SHP77 treated with DMSO at 0.1 percent for 48 hours (cell line): ENCODE measurements around the gene NPR2.

ENCODE experiments used
- DNase-seq: peaks from one replicate; lab custom pipeline; 2025; lab: John Stamatoyannopoulos, UW

Gene NPR2

GRCh38 chr9:35801328-35802128 is 10.1 kb downstream of the NPR2 start:
- DNase-seq, result no peak

- no peak for DNase-seq
These were observed 14.7 kb downstream of the NPR2 start for GRCh38 chr9:35806101-35806500.

GRCh38 chr9:35808433-35808832 is 17.0 kb downstream of the NPR2 start:
- no peak for DNase-seq

GRCh38 chr9:35810122-35810521 is 18.7 kb downstream of the NPR2 start:
- no peak for DNase-seq

- DNase-seq, result no peak
These were observed 20.1 kb downstream of the NPR2 start for GRCh38 chr9:35811381-35812024.

GRCh38 chr9:35812025-35812602 is 20.7 kb downstream of the NPR2 start, which contains the start of gene SPAG8:
TSS of gene SPAG8 (minus strand) at chr9:35812262. CDS start at chr9:35812147, 115 bp downstream.
- DNase-seq, result peak; percentile 70

GRCh38 chr9:35813434-35814105 is 22.2 kb downstream of the NPR2 start:
- DNase-seq, result no peak

- DNase-seq, result no peak
These were observed 22.9 kb downstream of the NPR2 start for GRCh38 chr9:35814106-35814840.

GRCh38 chr9:35814841-35815543 is 23.6 kb downstream of the NPR2 start, which contains the start of gene HINT2:
TSS of gene HINT2 (minus strand) at chr9:35815042. CDS start at chr9:35814979, 63 bp downstream.
- peak; percentile 91 for DNase-seq

- no peak for DNase-seq
These were observed 25.3 kb downstream of the NPR2 start for GRCh38 chr9:35816708-35817107.

GRCh38 chr9:35818341-35818740 is 26.9 kb downstream of the NPR2 start:
- DNase-seq, result no peak

GRCh38 chr9:35820076-35820475 is 28.7 kb downstream of the NPR2 start:
- DNase-seq, result no peak

GRCh38 chr9:35822926-35823325 is 31.5 kb downstream of the NPR2 start:
- no peak for DNase-seq

- no peak for DNase-seq
These were observed 34.8 kb downstream of the NPR2 start for GRCh38 chr9:35826071-35826701.

- DNase-seq, result no peak
These were observed 36.1 kb downstream of the NPR2 start for GRCh38 chr9:35827486-35827885.

GRCh38 chr9:35828716-35829083 is 37.3 kb downstream of the NPR2 start, which contains the start of gene FAM221B:
TSS of gene FAM221B (minus strand) at chr9:35828732. CDS start at chr9:35826161, 2,571 bp downstream.
- no peak for DNase-seq

GRCh38 chr9:35829084-35829763 is 37.8 kb downstream of the NPR2 start, which contains the start of gene TMEM8B:
TSS of gene TMEM8B (plus strand) at chr9:35829228. CDS start at chr9:35829448, 220 bp downstream.
- peak; percentile 19 for DNase-seq

- DNase-seq, result no peak
These were observed 38.3 kb downstream of the NPR2 start for GRCh38 chr9:35829764-35830096.

GRCh38 chr9:35831040-35831439 is 39.6 kb downstream of the NPR2 start:
- DNase-seq, result no peak

- no peak for DNase-seq
These were observed 41.4 kb downstream of the NPR2 start for GRCh38 chr9:35832814-35833213.
